CMK (cell line): ENCODE results near the gene USP46.

Experiments used
- DNase-seq: peaks from one replicate; pipeline ENCODE4 v3.0.0-alpha.2; 2010; ENCODE audit warnings: low read depth

USP46 gene, protein sequence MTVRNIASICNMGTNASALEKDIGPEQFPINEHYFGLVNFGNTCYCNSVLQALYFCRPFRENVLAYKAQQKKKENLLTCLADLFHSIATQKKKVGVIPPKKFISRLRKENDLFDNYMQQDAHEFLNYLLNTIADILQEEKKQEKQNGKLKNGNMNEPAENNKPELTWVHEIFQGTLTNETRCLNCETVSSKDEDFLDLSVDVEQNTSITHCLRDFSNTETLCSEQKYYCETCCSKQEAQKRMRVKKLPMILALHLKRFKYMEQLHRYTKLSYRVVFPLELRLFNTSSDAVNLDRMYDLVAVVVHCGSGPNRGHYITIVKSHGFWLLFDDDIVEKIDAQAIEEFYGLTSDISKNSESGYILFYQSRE

GRCh38 chr4:52659001-52659721 lies at the start of gene USP46:
Gene USP46 (minus strand): TSS chr4:52659301. CDS start chr4:52659150, 151 bp downstream.
- peak; percentile 18 for DNase-seq

DNA sequence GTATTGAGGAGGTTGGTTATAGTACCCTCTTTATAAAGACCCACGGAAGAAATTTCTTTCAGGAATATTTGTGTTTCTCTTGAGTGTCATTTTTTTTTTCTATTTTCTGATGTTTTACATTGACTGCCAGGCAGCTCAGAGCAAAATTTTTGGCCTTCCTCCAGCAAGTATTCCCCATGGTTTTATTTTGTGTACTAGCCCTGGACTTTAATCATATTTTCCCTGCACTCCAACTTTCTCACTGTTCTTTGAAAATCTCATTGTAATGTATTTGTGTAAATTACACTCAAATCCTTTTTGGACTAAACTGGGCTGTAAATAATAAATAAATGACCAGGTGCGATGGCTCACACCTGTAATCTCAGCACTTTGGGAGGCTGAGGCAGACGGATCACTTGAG lies 45.6 kb upstream of the USP46 start:
- DNase-seq: no peak

- DNase-seq: no peak
These were observed 45.0 kb upstream of the USP46 start for GRCh38 chr4:52704133-52704532.

DNA sequence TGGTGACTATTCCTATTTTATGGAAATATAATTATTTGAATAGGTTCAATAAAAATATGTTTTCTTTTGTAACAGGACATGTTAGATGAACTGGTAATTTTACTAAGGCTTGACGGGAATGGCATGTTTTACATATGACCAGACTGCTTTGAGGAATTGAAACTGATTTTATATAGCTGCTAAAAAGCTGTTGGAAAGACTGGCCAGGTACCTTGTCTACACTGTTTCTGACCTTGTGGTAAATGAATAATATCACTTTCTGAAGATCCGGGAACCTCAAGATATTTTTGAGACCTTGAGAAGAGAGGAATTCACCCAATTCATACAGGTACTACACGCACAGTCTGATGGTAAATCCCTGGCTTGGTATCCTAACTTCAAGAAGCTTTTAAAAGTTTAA lies 42.1 kb upstream of the USP46 start:
- DNase-seq: no peak

- DNase-seq: no peak
These were observed 35.8 kb upstream of the USP46 start for GRCh38 chr4:52694936-52695335.

DNA sequence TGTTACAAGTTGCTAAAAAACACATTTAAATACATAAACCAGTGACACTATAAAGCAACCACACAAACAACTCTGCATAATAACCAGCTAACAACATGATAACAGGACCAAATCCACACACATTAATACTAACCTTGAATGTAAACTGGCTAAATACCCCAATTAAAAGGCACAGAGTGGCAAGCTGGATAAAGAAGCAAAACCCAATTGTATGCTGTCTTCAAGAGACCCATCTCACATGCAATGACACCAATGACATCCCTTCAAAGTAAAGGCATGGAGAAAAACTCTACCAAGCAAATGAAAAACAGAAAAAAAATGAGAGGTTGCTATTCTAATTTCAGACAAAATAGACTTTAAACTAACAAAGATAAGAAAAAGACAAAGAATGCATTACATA lies 34.4 kb upstream of the USP46 start:
- no peak for DNase-seq

DNA sequence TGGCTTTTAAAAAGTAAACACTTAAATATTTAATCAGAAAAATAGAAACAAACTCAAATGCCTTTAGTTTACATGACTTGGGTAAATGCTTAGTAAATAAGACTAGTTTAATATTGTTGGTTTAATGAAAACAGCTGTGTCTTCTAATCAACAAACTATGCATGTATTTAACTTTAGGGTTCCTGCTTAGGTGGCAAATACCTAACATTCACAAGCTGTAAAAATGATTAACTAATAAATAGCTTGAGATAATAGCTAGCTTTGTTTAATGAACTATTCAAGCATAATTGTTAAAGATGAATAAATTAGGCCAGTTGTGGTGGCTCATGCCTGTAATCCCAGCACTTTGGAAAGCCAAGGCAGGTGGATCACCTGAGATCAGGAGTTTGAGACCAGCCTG lies 30.0 kb upstream of the USP46 start:
- no peak for DNase-seq

- no peak for DNase-seq
These were observed 28.6 kb upstream of the USP46 start for GRCh38 chr4:52687696-52688095.

DNA sequence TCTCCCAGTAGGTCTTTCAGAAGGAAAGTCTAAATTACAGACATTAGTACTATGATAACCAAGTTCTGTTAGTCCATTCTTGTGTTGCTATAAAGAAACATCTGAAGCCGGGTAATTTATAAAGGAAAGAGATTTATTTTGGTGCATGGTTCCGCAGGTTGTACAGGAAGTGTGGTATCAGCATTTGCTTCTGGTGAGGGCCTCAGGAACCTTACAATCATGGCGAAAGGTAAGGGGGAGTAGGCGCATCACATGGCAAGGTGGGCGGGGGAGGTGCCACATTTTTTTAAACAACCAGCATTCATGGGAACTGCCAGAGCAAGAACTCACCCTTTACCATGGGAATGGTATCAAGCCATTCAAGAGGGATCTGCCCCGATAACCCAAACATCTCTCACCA lies 26.2 kb upstream of the USP46 start:
- no peak for DNase-seq

DNA sequence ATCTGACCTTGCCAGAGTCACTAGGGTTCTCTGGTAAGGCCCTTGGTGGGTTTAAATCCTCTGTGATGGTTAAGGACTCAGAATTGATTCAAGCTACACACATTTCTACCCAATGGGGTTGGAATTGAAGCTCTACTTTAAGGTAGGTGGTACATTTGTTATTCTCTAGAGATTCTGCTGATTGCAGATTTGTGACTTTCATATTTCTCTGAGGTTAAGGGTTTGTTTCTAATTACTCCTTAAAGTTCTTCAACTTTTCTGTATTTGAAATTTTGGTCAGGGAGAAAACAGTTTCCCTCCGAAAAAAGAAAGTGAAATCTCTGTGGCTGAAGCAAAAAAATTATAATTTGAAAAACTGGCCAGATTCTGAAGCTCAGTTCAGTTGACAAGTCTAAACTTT lies 25.8 kb upstream of the USP46 start:
- no peak for DNase-seq

- no peak for DNase-seq
These were observed 21.3 kb upstream of the USP46 start for GRCh38 chr4:52680381-52680780.

- DNase-seq: no peak
These were observed 17.4 kb upstream of the USP46 start for GRCh38 chr4:52676536-52676935.

GRCh38 chr4:52675111-52675510 lies 16.0 kb upstream of the USP46 start:
- no peak for DNase-seq

DNA sequence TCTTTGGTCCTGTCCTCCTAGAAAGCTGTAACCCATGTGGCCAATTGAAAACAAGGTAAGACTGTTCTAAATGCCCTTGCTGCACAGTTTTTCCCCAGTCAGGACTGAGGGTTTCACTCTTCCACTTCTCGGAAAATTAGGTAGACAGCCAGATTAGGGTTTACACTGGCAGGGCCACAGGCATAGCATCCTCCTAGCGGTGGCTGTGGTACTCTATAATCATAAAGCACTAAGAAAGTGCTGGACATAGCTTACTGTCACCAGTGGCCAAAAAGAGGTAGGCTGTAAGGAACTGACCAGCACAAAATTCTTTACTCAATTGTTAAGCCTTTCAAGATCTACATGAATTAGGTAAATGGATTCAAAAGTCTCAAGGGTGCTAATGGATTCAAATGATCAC lies 11.6 kb upstream of the USP46 start:
- DNase-seq: no peak

DNA sequence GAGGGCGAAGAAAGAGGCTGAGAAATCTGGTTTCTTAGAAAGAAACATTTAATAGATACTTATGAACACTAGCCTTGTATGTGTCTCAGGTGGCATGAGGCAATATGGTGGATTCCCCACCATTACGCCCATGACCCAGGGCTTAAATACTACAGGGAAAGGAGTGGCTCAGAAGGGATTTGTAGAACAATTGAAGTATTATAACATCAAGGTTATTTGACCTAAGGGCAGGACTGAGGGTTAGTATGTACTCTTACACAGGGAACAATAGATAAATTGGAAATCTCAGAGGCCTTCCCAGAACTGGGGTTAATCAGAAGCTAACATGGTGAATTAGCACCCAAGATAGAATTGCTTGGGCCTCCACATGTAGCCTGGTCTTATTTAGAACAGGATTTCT lies 11.0 kb upstream of the USP46 start:
- DNase-seq: no peak

DNA sequence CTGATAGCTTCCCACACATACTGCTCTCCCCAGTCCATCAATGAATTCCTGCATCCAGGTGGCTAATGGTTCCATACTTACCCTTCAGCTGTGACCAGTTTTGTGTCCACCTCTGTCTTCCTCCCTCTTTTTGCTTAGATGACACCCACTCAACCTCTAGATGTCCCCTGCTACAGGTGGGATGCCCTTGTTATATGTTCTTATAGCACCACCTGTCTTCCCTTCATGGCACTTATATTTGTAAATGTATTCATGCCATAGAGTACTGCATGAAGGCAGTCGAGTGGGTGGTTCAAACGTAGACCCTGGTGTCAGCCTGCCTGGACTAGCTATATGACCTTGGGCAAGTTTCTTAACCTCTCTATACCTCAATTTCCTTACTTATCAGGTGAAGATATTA lies 6.5 kb upstream of the USP46 start:
- DNase-seq: no peak

DNA sequence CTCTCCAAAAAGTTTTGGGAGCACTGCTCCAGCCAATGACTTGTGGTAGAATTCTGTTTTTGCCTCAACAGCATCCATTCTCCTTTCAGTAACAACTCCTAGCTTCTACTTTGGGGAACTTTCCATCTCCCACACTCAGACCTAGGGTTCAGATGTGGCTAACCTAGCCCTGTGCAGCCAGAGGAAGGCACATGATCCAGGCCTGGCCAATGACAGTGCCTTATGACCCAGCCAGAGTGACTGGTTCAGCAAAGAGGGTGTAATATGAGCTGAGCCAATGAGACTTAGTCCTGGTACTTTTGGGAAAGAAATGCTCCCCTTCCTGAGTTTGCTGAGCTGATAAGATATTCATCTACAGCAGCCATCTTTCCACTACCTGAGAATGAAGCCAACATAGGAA lies 5.4 kb upstream of the USP46 start:
- no peak for DNase-seq

- DNase-seq: no peak
These were observed 3.0 kb upstream of the USP46 start for GRCh38 chr4:52661966-52662690.

DNA sequence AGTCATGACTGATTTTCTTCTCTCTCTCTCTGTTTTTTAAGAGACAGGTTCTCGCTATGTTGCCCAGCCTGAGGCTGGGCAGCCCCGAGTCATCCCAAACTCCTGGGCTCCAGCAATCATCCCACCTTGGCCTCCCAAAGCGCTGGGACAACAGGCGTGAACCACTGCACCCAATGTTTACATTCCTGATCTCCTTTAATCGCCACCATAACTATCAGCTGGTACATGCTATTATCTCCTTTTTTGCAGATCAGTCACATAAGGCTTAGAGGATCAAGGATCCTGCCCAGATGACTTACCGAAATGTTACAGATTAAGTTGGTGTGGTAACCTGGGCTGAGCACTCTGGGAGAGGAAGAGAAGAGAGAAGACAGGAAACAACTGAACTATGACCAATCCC lies 1.5 kb upstream of the USP46 start:
- no peak for DNase-seq

DNA sequence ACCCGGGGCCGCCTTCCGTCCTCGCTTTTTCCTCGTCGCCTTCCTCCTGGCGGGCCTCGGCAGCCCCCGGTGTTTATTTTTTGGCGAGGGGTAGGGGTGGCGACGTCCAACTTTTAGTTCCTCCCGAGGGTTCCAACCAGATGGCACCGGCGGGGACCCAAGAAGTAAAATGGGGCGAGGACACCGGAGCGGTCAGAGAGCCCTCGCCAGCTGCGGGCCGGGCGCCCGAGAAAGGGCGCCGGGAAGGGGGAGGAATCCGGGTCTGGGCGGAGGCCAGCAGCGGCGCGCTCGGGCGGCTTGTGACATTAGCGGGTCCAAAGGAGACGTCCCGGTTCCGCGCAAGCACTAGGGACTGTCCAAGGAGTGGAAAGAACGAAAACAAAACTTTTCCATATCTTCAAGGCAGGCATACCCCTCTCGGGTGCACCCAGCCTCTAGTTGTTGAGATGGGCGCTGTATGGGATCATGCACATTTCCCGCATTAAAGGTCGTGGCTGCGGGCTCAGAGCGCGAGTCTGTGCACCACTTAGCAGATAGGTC lies 691 bp upstream of the USP46 start:
- no peak for DNase-seq

DNA sequence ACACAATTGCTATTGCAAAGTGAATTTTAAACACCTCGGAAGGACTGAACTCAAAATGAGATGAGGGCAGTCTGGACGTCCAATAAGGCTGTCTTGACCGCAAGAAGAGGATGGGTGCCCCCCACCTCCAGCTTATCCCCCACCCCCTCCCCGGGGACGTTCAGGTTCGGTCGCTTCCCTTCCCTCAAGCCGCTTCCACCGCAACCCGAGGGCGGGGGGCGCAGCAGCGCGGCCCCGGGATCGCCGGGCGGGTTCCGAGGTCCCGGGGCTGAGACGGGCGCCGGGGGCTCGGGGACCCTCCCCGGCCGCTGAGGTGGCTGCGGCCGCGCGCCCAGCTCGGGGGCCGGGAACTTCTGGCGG lies 480 bp downstream of the USP46 start:
- DNase-seq: no peak

DNA sequence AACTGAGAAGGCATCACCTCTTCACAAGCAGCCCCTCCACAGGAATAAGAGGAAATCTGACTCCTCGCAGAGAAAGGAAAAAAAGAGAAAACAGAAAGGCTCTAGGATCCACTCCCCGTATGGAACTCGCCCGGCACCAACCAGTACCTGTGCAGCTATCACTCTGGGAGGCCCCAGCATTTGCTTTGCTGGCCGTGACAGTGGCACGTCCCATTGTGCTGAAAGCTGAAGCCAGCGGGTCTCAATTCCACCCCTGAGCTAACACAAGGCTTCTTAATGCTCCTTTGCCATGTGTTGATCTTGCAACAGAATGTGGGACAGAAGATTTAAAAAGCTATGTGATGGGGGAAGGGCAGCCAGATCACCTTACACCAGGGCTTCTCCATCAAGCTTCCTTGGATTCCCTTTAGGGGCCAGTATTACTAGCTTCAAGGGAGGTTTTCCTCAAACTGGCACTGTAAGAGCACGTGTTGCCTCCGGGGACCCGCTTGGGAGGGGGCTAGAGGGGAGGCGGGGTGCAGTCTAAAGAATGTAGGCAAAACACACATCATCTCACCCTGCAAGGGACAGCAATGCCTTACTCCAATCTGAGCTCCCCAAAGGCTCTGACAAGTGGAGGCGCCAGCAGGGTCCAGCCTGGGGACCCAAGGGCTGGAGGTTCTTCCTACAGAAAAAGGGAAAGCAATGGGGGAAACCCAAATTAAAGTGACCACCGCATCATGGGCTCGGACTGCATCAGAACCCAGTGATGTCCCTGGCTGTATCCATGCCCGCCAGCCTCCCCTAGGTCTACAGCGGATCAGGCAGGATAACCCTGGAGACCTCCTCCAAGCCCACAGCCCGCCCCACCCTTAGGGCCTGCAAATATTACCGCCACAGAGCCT lies 1.2 kb downstream of the USP46 start:
- no peak for DNase-seq
